Stimulated activated CD4-positive, alpha-beta T cell treated with anti-CD3 and anti-CD28 coated beads, Interleukin-1b, Interleukin-23, amount 100 ng/mL, for 24 hours (primary cell): ENCODE measurements around the gene U2AF1L4.
A peak's percentile ranks its signal among the peaks of the same experiment; 100 is the strongest.

ENCODE experiments used
- DNase-seq, 4 experiments: peaks; one replicate each; pipeline ENCODE4 v3.0.0-alpha.2; 2020; ENCODE audit warnings: low read depth in 4 of 4, low spot score in 1 of 4

U2AF1L4 gene

DNA sequence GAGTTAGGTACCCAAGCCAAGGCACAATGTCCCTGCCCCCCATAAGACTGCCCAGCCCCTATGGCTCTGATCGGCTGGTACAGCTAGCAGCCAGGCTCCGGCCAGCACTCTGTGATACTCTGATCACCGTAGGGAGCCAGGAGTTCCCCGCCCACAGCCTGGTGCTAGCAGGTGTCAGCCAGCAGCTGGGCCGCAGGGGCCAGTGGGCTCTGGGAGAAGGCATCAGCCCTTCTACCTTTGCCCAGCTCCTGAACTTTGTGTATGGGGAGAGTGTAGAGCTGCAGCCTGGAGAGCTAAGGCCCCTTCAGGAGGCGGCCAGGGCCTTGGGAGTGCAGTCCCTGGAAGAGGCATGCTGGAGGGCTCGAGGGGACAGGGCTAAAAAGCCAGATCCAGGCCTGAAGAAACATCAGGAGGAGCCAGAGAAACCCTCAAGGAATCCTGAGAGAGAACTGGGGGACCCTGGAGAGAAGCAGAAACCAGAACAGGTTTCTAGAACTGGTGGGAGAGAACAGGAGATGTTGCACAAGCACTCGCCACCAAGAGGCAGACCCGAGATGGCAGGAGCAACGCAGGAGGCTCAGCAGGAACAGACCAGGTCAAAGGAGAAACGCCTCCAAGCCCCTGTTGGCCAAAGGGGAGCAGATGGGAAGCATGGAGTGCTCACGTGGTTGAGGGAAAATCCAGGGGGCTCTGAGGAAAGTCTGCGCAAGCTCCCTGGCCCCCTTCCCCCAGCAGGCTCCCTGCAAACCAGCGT, 30.4 kb downstream of the U2AF1L4 start:
- DNase-seq = no peak

DNA sequence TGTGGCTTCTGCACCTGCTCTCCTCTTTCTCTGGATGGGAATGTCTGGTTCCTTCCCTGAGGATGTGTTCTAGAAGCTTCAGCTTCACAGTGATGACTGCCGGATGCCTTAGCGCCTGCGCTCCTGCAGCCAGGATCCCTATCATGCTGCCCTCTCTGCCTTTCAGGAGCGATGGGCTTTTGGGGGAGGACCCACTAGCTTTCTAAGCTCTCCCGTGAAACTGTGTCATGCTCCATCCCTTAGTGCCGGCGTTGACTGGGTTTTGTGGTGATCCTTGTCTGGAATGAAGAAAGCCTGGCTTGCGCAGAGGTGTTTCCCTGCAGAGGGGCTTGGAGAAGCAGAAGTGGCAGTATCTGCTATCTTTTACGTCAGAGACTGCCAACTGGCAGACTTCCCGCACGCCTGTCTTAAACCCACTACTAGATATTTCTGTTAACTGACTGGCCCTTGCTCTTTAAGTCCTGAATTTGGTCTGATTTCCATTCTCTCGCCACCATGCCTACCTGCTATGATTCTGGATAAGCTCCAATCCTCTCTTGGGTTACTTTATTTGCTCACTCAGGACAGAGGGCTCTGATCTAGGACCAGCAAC, 31.2 kb downstream of the U2AF1L4 start:
- DNase-seq = no peak

DNA sequence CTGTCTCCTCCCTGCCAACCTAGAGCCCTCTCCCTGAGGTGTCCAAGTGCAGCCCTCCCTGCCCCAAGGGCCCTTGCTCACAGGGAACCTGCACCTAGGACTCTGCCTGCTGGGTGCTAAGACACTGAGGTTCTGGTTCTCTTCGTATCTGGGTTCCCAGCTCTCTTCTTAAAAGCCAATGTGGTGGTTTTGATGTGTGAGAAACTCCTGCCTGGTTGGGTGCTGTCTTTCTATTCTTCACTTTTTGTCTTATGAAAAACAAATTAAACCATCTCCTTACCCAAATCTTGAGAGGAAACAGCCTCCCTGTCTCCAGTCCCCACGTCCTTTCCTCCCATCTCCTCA, 31.7 kb downstream of the U2AF1L4 start:
- DNase-seq = no peak

DNA sequence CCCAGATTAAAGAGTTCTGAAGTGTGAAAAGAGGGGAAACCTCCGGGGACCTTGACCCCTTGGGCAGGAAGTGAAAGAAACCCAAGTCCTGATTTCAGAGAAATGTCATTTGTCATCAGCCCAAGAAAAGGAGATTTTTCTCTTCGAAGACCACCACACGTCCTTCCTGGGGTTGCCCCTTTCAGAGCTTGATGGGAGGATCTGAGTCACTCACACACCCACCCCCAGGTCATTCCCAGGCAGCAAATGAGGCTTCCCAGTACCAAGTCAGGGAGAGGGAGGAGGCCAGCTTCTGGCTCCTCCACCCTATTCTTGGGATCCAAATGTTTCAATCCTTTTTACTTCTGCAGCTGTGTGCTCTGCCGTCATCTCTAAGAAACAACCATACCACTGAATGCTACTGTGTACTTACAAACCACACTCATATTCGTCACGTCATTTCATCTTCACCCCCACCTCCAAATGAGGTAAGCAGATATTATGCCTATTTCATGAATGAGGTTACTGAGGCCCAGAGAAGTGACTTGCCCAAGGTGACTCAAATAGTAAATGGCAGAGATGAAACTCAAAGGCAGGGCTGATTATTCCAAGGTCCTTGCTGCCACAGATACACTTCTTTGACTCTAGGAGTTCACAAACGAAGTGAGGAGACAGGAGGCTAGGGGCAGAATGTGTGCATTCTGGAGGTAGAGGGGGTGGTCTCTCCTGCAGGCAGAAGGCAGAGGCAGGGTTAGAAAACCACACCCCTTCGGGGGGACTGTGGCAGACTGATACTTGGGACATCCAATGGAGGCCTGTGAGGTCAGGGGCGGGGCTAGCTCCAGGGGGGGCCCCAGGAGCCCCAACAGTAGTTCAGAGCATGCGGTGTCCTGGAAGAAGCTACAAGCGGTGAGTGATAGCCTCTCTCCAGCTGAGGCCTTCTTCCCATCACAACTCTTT, 32.4 kb downstream of the U2AF1L4 start:
- peak in 3 of 4 experiments; percentile 30 to 87 (median 65) for DNase-seq

DNA sequence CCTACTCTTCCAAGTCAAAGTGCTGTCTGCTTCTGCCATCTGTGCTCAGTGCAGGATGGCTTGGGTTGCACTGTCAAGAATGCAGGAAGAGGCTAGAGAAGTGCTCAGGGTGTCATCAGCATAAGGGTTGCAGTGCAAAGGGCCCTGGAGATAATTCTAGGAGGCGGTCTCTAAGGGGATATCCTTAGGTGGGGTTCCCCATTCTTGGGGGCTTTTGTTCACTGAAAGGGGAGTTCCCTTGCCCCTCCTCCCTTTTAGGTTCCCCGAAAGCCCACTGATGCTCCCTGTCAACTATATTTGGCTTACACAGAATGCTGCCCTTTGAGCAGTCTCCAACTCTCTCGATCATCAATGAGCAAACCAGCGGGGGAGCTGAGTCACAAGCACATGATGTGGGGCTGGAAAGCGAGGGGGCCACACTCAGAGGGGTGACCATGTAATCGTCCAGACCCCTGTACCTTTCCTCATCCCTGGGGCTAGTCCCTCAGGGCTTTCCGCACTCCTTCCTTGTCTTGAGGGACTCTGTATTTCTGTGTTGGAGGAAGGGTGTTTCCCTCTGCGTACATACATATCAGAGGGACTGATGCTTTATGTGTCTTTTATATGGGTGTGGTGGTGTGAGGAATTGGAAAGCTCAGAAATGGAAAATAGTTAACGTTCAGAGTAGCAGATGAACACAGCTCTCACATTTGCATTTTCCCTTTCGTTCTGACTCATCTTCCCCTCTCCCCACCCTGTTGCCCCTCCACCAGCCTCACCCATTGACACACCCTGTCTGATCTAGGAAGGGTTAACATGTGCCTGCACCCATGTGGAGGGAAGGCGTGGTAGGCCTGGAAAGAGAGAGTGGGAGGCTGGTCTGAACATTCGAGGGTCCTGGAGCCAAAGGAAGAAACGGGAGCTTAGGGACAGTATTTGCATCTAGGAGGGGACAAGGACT, 34.2 kb downstream of the U2AF1L4 start:
- DNase-seq = peak in 3 of 4 experiments; percentile 35 to 74 (median 46)

DNA sequence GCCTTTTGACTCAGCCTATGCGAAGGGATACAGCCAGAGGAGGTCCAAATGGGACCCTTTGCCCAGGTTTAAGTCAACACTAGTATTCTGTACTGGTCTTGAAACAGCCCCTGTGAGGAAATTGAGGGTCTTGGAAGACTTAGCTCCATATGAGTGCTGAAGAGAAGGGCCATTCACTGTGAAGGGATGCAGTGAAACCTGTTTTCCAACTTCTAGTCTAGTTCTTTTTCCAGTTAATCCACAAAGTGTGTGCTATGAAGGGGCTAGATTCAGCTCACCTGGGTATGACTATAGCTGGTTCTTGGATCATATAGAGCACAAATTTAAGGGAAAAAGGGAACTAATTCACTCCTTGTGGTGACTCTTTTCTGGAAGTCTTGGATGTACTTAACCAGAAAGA, 36.8 kb downstream of the U2AF1L4 start:
- DNase-seq = no peak

DNA sequence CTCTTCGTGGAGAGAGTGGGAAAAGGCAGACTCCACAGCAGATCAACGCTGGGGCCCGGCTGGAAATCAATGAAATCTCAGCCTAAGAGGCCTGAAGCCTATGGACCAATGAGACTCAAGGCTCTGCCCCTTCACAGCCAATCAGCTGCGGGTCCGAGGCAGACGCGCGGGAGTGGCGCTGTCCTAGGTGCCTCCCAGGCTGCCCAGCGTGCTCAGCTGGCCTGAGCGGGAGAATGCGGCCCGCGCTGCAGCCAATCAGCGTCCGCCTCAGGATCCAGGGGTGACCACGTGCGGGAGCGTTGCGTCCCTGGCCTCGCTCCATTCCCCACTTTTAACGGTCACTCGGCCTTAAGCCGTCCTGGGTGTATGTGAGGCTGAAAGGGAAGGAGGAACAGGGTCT, 41.0 kb downstream of the U2AF1L4 start, which contains the start of gene ZBTB32:
ZBTB32 (plus strand) TSS at position 341 of the 400 bp plus-strand sequence. CDS start 10,069 bp downstream, outside the sequence.
- DNase-seq = no peak

DNA sequence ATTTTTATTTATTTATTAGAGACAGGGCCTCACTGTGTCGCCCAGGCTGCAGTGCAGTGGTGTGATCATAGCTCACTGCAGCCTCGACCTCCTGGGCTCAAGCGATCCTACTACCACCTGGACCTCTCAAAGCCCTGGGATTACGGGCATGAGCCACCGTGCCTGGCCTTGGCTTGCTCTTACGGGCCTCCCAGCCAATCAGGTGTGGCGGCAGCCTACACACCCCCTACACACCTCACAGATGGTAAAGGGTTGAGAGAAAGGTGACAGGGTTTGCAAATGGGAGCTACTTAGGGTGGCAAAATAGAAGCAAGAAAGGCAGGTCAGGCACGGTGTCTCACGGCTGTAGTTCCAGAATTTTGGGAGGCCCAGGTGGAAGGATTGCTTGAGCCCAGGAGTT, 41.9 kb downstream of the U2AF1L4 start:
- no peak for DNase-seq

DNA sequence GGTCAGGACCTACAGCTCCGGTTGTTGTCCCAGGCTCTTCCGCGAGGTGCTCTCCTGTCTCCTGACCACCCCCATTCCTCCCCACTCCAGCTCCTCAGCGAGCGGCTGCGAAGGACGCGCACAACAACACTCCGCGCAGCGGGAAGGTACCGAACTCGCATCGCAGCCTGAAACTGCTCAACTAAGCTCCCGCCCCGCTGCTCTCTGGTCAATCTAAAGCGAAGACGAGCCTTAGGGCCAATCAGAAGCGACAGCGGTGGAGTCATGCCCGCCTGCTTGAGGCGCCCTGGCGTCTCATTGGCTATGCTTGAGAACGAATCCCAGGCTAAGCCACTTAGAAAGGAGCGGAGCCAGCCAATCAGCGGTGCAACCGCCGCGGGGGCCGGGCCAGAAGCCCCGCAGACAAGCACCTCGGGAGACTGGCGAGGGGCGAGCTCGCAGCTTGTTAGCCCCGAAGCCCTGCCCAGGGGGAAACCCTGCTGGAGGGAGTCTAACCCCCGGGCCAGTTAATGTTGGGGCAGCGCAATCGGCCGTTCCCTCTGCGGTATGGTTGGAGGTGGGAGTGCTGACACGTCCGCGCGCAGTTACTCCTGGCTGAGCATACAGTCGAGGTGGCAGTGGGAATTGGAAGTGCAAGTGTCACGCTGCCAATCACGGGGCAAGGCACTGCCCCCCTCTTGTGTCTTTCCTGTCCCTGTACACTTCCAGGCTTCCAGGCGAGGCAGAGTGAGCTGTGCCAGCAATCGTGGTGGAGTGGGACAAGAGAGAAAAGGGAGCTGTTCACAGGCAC, 42.8 kb downstream of the U2AF1L4 start:
- peak; percentile 74 to 93 (median 82) for DNase-seq

DNA sequence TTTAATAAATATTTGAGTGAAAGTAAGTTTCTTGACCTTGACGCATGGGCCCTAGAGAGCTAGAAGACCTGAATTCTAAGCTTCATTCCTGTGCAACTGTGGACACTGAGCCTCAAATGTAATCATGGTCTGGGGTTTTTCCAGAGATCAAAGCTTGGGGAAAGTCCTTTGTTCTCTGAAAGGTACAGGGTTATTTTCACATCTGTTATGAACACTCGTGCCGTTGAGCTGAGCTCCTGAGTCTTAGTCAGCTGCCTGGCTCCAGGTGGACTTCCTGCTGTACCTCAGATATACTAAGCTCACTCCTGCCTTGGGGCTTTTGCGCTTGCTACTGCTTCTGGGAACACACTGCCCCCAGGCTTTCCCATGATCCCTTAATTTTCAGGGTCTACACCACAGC, 48.4 kb downstream of the U2AF1L4 start:
- DNase-seq = no peak

DNA sequence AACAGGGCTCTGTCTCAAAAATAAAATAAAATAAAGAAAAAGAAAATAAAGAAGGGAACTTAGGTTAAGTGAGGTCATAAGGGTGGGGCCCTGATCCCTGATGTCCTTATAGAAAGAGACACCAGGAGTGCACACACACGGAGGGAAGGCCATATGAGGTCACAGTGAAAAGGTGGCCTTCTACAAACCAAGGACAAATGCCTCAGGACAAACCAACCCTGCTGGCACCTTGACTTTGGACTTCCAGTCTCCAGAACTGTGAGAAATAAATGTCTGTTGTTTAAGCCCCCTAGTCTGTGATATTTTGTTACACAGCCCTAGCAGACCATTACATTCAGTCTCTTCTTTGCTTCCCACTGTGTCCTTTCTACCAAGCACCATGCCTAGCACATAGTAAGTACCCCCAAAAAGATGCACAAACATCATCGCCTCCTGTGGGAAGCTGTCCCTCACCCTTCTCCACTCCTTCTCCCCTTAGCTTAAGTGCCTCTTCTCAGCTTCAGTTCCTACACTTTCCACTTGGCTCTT, 49.3 kb downstream of the U2AF1L4 start:
- DNase-seq = no peak

DNA sequence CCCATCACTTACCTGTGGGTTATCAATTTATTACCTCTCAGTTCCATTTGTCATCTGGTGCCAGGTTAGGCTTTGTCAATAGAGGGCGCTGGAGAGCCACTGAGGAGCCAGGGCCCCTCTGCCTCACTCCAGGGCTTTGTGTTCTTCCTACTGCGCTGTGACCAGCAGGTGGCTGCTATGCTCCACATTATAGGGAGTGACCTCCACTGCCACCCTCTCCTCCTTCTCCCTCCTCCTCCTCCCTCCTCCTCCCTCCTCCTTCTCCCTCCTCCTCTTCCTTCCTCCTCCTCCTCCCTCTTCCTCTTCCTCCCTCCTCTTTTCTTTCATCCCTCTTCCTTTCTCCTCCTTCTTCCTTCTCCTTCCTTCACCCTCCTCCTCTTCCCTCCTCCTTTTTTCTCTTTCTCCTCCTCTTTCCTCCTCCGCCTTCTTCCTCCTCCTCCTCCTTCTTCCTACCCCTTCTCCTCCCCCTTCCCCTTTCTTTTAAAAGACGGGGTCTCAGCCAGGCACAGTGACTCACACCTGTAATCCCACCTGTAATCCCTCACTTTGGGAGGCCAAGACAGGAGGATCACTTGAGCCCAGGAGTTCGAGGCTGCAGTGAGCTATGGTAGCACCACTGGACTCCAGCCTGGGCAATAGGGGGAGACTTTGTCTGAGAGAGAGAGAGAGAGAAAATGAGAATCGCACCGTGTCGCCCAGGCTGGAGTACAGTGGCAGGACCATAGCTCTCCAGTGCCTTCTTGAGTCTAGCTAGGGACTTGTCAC, 51.2 kb downstream of the U2AF1L4 start:
- peak; percentile 82 to 93 (median 87) for DNase-seq

DNA sequence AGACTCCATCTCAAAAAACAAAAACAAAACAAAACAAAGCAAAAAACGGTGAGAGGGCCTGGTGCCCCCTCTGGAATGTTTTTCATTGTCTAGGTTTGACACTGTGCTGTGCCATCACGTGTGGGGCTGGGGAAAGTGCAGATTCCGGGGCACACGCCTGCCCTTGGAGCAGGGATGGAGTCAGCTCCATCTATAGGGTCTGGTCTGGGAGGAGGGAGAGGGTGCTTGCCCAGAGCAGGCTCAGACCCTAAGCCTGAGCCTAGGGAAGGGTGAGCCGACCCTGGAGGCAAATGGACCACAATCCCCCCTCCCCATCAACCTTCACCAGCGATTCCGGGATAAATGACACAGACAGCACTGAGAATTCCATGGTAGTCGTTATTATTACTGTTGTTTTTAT, 51.8 kb downstream of the U2AF1L4 start:
- DNase-seq = no peak
